Astrocyte of the cerebellum (primary cell): ENCODE measurements around the gene LRP1B.

Experiments
- DNase-seq: peaks from one replicate; pipeline ENCODE4 v3.0.0-alpha.2; 2011; ENCODE audit warnings: low read depth
- H3K4me3 ChIP-seq: 2 replicates; pipeline ENCODE4 v1.5.1; 2011; ENCODE audit warnings: mild to moderate bottlenecking, low read depth, low read length, moderate library complexity
- CTCF ChIP-seq: IDR thresholded peaks from 2 replicates; pipeline ENCODE4 v1.5.1; 2012; ENCODE audit warnings: low read length, low read depth, moderate library complexity, mild to moderate bottlenecking; ENCODE audit errors: missing control alignments
- in situ Hi-C: cut with HindIII; loops from 2 replicates; pipeline ENCODE4 v1.10.0; 2017; ENCODE audit warnings: low sequenced_read_pairs

Gene LRP1B

DNA sequence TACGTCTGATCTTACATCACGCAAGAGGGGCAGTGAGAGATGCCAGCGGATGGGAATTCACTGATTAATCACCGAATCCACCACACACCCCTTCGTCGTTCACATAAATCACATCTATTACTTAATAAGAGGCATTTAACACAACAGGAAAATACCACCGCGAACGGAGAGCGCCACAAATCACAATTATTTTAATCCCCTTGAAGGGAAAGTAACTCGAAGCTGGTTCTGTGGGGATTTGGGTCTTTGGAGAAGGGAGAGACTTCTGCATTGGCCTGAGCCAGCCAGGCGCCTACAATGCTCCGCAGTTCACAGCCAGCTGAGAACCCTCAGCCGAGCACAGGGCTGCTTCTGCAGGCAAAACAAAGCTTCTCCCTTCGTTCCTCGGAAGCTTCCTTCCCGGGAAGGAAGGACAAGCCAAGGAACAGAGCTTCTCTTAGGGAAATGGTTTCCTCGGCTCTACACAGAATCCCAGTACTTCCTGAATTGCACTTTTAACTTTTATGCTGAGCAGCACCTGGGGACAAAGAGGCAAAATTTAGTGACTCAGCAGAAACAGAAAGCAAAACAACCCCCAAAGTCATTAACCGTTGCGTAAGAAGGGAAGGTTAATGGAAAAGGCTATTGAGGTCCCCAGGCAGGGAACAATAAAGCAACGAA, at the start of gene LRP1B:
TSS of gene LRP1B (minus strand) at position 7 of the 660 bp plus-strand sequence. CDS start 287 bp downstream, outside the sequence.
- in situ Hi-C loops, result no loop called here
- H3K4me3 ChIP-seq, result peak within 1 kb of the TSS; percentile 59
- peak; percentile 13 for DNase-seq
- no peak for TF ChIP-seq CTCF

DNA sequence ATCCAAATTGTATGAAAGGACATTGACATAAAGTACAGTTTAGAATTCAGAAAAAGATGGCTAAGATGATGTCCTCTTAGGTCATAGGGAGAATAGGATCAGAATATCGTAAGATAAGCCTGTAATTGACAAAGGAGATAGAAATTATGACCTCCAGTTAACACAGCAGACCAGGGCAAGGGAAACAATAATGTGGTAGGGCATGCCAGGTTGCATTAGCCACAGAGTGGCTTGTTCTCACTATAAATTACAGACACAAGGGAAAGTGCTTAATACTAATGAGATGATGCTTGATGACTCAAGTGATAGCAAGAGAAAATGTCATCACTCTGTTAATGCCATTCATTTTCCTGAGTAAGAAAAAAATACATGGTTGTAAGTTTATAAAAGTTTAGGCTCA, 48.9 kb upstream of the LRP1B start:
- TF ChIP-seq CTCF, result no peak
- no peak overlapping the region for H3K4me3 ChIP-seq
- in situ Hi-C loops, result no loop called here

GRCh38 chr2:142178604-142179003, 47.8 kb upstream of the LRP1B start:
- in situ Hi-C loops, result no loop called here
- DNase-seq, result no peak
- H3K4me3 ChIP-seq, result no peak overlapping the region
- no peak for TF ChIP-seq CTCF

More for the DNA sequence above, 48.9 kb upstream of the LRP1B start:
- no peak for DNase-seq

DNA sequence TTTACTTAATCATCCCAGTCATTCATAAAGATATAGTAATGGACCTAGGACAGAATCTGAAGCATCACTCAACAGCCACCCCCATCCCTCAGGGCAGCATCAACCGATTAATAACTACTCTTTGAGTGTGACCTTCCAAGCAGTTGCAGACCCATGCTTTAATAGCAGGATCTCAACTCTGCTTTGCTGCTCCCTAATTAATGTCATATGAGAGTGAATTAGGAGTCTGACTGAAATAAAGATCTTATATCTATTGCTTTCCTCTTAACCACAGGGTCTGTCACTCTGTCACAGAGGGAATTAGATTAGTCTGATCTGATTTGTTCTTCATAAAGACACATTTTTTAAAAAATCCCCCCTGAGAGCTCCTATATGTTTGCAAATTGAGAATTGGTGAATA, 46.1 kb upstream of the LRP1B start:
- no peak overlapping the region for H3K4me3 ChIP-seq
- no peak for TF ChIP-seq CTCF
- no peak for DNase-seq
- in situ Hi-C loops, result no loop called here

GRCh38 chr2:142175813-142176338, 45.1 kb upstream of the LRP1B start:
- TF ChIP-seq CTCF, result no peak
- DNase-seq, result no peak
- H3K4me3 ChIP-seq, result no peak overlapping the region
- in situ Hi-C loops, result no loop called here

GRCh38 chr2:142174176-142174575, 43.4 kb upstream of the LRP1B start:
- no peak for TF ChIP-seq CTCF
- H3K4me3 ChIP-seq, result no peak overlapping the region
- DNase-seq, result no peak
- in situ Hi-C loops, result no loop called here
